PC-3 (cell line): ENCODE measurements around the gene C16orf46. TPM values are rescaled to one million over a fixed set of nuclear protein-coding genes. Genes with fewer than 3 reads are reported as not detected.

Experiments
- ATAC-seq: fragments of 200-7000 bp; cut with Tn5 transposase; 2 replicates; pipeline ENCODE4 v1.9.1; 2020; ENCODE audit warnings: mild to moderate bottlenecking, moderate library complexity
- BruUV-seq: library from RNA; stranded (reverse); fragments of 400-500 nt; replicated peaks from 2 replicates; lab custom pipeline; 2021; lab: Mats Ljungman, UMichigan
- CTCF ChIA-PET: fragments of 300-600 bp; sonication (Branson Sonifier 250); formaldehyde crosslinking; loops from one replicate; lab custom pipeline; 2022; ENCODE audit warnings: antibody characterized with exemption; lab: Charles Lee
- POLR2A ChIA-PET: fragments of 300-600 bp; sonication (Branson Sonifier 250); formaldehyde crosslinking; loops from one replicate; lab custom pipeline; 2022; ENCODE audit warnings: antibody characterized with exemption; ENCODE audit not compliant: unreplicated experiment; lab: Charles Lee
- DNase-seq: peaks from one replicate; pipeline ENCODE4 v3.0.0-alpha.2; 2015
- H2AFZ ChIP-seq: fragments of 300-600 bp; sonication (generic); 2 replicates; pipeline ENCODE4 v1.6.0; 2016; ENCODE audit warnings: antibody characterized with exemption, low read length
- H3F3A ChIP-seq: fragments of 300-600 bp; sonication (generic); one replicate; pipeline ENCODE4 v1.6.0; 2017; ENCODE audit warnings: antibody characterized with exemption, low read length, control low read depth, mild to moderate bottlenecking; ENCODE audit not compliant: unreplicated experiment
- H3K27ac ChIP-seq: fragments of 300-600 bp; sonication (generic); 2 replicates; pipeline ENCODE4 v1.5.1; 2016; ENCODE audit warnings: mild to moderate bottlenecking, low read length
- H3K27me3 ChIP-seq: fragments of 300-600 bp; sonication (generic); 2 replicates; pipeline ENCODE4 v1.6.1; 2016; ENCODE audit warnings: low read length, mixed read lengths
- H3K36me3 ChIP-seq: fragments of 300-600 bp; sonication (generic); 2 replicates; pipeline ENCODE4 v1.6.1; 2016; ENCODE audit warnings: low read depth, mixed run types, low read length, mixed read lengths
- H3K4me1 ChIP-seq: fragments of 300-600 bp; sonication (generic); 2 replicates; pipeline ENCODE4 v1.5.1; 2016; ENCODE audit warnings: low read length; ENCODE audit not compliant: insufficient read depth
- H3K4me2 ChIP-seq: fragments of 300-600 bp; sonication (generic); 2 replicates; pipeline ENCODE4 v1.6.0; 2016; ENCODE audit warnings: low read length
- H3K4me3 ChIP-seq: fragments of 300-600 bp; sonication (generic); 2 replicates; pipeline ENCODE4 v1.5.1; 2016; ENCODE audit warnings: mild to moderate bottlenecking, low read length, mixed read lengths
- H3K79me2 ChIP-seq: fragments of 300-600 bp; sonication (generic); 2 replicates; pipeline ENCODE4 v1.6.1; 2017; ENCODE audit warnings: low read length, mixed read lengths
- H3K9ac ChIP-seq: fragments of 300-600 bp; sonication (generic); 2 replicates; pipeline ENCODE4 v1.6.0; 2016; ENCODE audit warnings: mild to moderate bottlenecking, low read length
- H3K9me2 ChIP-seq: fragments of 300-600 bp; sonication (generic); replicated peaks from 2 replicates; pipeline ENCODE4 v1.6.1; 2016; ENCODE audit warnings: mixed run types, low read length, mixed read lengths
- H3K9me3 ChIP-seq: fragments of 300-600 bp; sonication (generic); 2 replicates; pipeline ENCODE4 v1.6.1; 2016; ENCODE audit warnings: low read length, mixed read lengths
- H4K20me1 ChIP-seq: fragments of 300-600 bp; sonication (generic); 2 replicates; pipeline ENCODE4 v1.6.1; 2016; ENCODE audit warnings: low read length, mixed read lengths
- EZH2 ChIP-seq: fragments of 300-600 bp; sonication (generic); IDR thresholded peaks from one replicate; pipeline ENCODE4 v1.6.1; 2017; ENCODE audit warnings: antibody characterized with exemption, mild to moderate bottlenecking, low read length; ENCODE audit not compliant: unreplicated experiment
- EZH2phosphoT487 ChIP-seq: fragments of 300-600 bp; sonication (generic); IDR thresholded peaks from 2 replicates; pipeline ENCODE4 v1.6.1; 2018; ENCODE audit warnings: mild to moderate bottlenecking, antibody characterized with exemption, low read length, borderline replicate concordance
- intact Hi-C: fragments of 100-400 bp; cut with micrococcal nuclease; formaldehyde crosslinking; loops from 2 replicates; pipeline ENCODE4 v1.9.0; 2023
- total RNA-seq: library from RNA; depleted of rRNA; stranded (reverse); fragments of >200 nt; gene quantifications from 2 replicates; pipeline ENCODE4 v1.2.3, GENCODE V29; 2014
- TF ChIP-seq, protein P1 (sequence below): fragments of 300-600 bp; sonication (generic); conservative IDR thresholded peaks from 2 replicates; pipeline ENCODE4 v1.5.1; 2017; ENCODE audit warnings: antibody characterized with exemption, low read depth, mild to moderate bottlenecking, low read length

C16orf46 gene
- total RNA-seq, 1 experiment from 2014 or later = 0.73 TPM

DNA sequence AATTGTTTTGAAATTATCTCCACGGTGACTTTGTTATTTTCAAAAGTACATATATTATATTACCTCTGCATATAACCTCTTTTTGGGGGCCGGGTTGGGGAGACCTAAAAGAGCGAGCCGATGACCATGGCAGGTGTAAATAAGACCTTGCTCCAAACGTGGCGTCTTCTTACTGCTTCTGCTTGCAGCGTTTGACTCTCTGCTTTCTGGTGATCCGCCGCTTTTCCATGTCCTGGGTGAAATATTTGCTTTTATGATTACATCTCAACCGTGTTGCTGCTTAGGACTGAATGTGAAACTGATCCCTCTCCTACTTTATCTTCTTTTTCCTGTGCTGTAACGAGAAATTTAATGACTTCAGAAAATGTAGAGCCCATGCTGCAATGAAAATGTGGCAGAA, 23.3 kb downstream of the C16orf46 start:
- Histone ChIP-seq H2AFZ (no peak overlapping the region), H3K79me2 (no peaks in the 10 kb centered on the region), H3K9me2 (no peaks in the 10 kb centered on the region), H3K4me3 (no peak overlapping the region), H3K4me1 (no peaks in the 10 kb centered on the region), H3K36me3 (no peaks in the 10 kb centered on the region), H4K20me1 (no peaks in the 10 kb centered on the region), H3K9me3 (no peaks in the 10 kb centered on the region; the same call in 1 of the 2 replicates), H3K4me2 (no peak overlapping the region), H3K9ac (no peak overlapping the region), H3F3A (no peaks in the 10 kb centered on the region), H3K27ac (no peak overlapping the region), H3K27me3 (no peaks in the 10 kb centered on the region)
- no peak for ATAC-seq
- TF ChIP-seq EZH2phosphoT487 (no peak), EZH2 (no peak)
- TF ChIP-seq, protein P1, sequence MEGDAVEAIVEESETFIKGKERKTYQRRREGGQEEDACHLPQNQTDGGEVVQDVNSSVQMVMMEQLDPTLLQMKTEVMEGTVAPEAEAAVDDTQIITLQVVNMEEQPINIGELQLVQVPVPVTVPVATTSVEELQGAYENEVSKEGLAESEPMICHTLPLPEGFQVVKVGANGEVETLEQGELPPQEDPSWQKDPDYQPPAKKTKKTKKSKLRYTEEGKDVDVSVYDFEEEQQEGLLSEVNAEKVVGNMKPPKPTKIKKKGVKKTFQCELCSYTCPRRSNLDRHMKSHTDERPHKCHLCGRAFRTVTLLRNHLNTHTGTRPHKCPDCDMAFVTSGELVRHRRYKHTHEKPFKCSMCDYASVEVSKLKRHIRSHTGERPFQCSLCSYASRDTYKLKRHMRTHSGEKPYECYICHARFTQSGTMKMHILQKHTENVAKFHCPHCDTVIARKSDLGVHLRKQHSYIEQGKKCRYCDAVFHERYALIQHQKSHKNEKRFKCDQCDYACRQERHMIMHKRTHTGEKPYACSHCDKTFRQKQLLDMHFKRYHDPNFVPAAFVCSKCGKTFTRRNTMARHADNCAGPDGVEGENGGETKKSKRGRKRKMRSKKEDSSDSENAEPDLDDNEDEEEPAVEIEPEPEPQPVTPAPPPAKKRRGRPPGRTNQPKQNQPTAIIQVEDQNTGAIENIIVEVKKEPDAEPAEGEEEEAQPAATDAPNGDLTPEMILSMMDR = no peak
- POLR2A ChIA-PET = no interaction called here
- no peak for DNase-seq
- intact Hi-C loops = no loop called here
- CTCF ChIA-PET = no interaction called here
- BruUV-seq = no TSS peak

DNA sequence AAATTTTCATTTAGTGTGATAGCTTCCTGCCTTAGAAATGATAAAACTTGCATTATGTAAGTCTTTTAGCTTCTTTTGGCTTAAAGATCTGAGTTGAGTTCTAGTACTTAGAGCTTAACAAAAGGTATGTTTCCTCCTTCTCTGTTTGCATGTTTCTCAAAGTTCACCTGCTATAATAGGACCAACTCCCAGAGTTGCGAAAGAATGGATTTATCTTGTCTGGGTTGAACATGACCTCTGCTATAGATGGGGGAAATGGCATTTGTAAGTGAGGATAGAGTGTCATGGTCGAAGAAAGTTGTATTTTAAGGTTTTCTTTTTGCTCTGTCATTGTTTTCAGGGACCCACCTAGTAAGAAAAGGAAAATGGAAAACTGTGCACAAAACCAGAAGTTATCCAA, 34.2 kb downstream of the C16orf46 start:
- Histone ChIP-seq H3K36me3 (peaks cover 7% of the 10 kb centered on the region; the same call in 1 of the 2 replicates), H3K9me3 (no peaks in the 10 kb centered on the region), H3K27me3 (no peaks in the 10 kb centered on the region), H3K9me2 (no peaks in the 10 kb centered on the region), H4K20me1 (no peaks in the 10 kb centered on the region), H3K79me2 (peaks cover 25% of the 10 kb centered on the region), H3K4me3 (no peak overlapping the region), H3K4me2 (no peak overlapping the region), H3K9ac (no peak overlapping the region), H3K4me1 (no peaks in the 10 kb centered on the region), H2AFZ (no peak overlapping the region), H3F3A (no peaks in the 10 kb centered on the region), H3K27ac (no peak overlapping the region)
- intact Hi-C loops = no loop called here
- POLR2A ChIA-PET = no interaction called here
- ATAC-seq = no peak
- TF ChIP-seq EZH2phosphoT487 (no peak), EZH2 (no peak)
- TF ChIP-seq, protein P1 = no peak
- DNase-seq = no peak
- BruUV-seq = no TSS peak
- CTCF ChIA-PET = no interaction called here

DNA sequence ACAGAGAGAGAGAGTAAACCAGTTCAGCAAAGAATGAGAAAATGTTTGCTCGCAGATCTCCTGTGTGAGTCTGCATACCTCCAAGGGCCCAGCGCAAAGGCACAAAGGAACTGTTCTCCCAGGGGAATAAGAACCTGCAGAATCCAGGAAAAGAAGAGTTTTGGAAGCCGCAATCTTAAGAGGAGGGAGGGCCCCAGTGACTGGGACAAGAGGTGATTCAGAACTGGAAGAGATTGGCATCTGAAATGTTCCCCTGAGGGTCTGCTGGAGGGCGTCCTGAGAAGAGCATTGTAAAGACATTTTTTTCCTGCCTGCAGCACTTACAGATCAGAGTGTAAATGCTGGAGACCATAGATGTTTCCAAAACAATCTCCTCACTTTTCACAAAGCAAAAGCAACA, 35.3 kb downstream of the C16orf46 start:
- CTCF ChIA-PET = no interaction called here
- peaks cover 36% of the 10 kb centered on the region for H3K79me2 ChIP-seq

More for the DNA sequence above, 35.3 kb downstream of the C16orf46 start:
- Histone ChIP-seq H3K4me2 (no peak overlapping the region), H3K36me3 (peaks cover 7% of the 10 kb centered on the region; the same call in 1 of the 2 replicates), H3K4me3 (no peak overlapping the region), H3F3A (no peaks in the 10 kb centered on the region), H3K9me2 (no peaks in the 10 kb centered on the region), H3K9me3 (no peaks in the 10 kb centered on the region), H3K27me3 (no peaks in the 10 kb centered on the region), H3K4me1 (peaks cover 6% of the 10 kb centered on the region; the same call in 1 of the 2 replicates), H3K27ac (no peak overlapping the region), H2AFZ (no peak overlapping the region), H3K9ac (no peak overlapping the region), H4K20me1 (no peaks in the 10 kb centered on the region)
- no peak for ATAC-seq
- no peak for TF ChIP-seq EZH2
- no peak for TF ChIP-seq EZH2phosphoT487
- TF ChIP-seq, protein P1 = no peak
- no TSS peak for BruUV-seq
- DNase-seq = no peak
- POLR2A ChIA-PET = no interaction called here
- intact Hi-C loops = no loop called here
